WTC11 (cell line): ENCODE results near the gene CFAP299. TPM values are rescaled to one million over a fixed set of nuclear protein-coding genes. Genes with fewer than 3 reads are reported as not detected.
A peak's percentile ranks its signal among the peaks of the same experiment; 100 is the strongest.
"Not testable (repeated sequence)": the region's sequence is repeated elsewhere in the genome, so short reads cannot be mapped to it uniquely, and the experiment has no call there.

ENCODE experiments used
- ATAC-seq: fragments of 200-7000 bp; cut with Tn5 transposase; 2 replicates; pipeline ENCODE4 v1.10.0; 2021; ENCODE audit warnings: mild to moderate bottlenecking, moderate library complexity
- CTCF ChIA-PET: fragments of 300-600 bp; sonication (Branson Sonifier 250); formaldehyde crosslinking; loops from one replicate; lab custom pipeline; 2021; ENCODE audit warnings: antibody characterized with exemption; lab: Charles Lee
- POLR2A ChIA-PET: fragments of 350-600 bp; sonication (Branson Sonifier 250); formaldehyde crosslinking; loops from one replicate; lab custom pipeline; 2021; ENCODE audit warnings: antibody characterized with exemption; lab: Charles Lee
- DNase-seq: peaks from one replicate; pipeline ENCODE4 v3.0.0; 2021; ENCODE audit warnings: low spot score
- H3K27ac Mint-ChIP-seq: 2 replicates; pipeline ENCODE4 v1.8.0; 2021; ENCODE audit warnings: mixed read lengths
- H3K27me3 Mint-ChIP-seq: 2 replicates; pipeline ENCODE4 v1.8.0; 2021; ENCODE audit warnings: low read depth, mild to moderate bottlenecking, moderate library complexity, mixed read lengths
- H3K36me3 Mint-ChIP-seq: 2 replicates; pipeline ENCODE4 v1.8.0; 2021; ENCODE audit warnings: mixed read lengths
- H3K4me1 Mint-ChIP-seq: 2 replicates; pipeline ENCODE4 v1.8.0; 2022; ENCODE audit warnings: mixed read lengths
- H3K4me3 Mint-ChIP-seq: 2 replicates; pipeline ENCODE4 v1.8.0; 2021; ENCODE audit warnings: mild to moderate bottlenecking, moderate library complexity, mixed read lengths
- H3K9me3 Mint-ChIP-seq: 2 replicates; pipeline ENCODE4 v1.8.0; 2021; ENCODE audit warnings: mixed read lengths
- ESRRA ChIP-seq: sonication (generic); formaldehyde crosslinking; IDR thresholded peaks from 2 replicates; pipeline ENCODE4 v1.8.1; 2022; ENCODE audit warnings: mild to moderate bottlenecking, missing genetic modification reagents, borderline replicate concordance
- ETV6 ChIP-seq: sonication (generic); formaldehyde crosslinking; IDR thresholded peaks from 2 replicates; pipeline ENCODE4 v1.8.1; 2022; ENCODE audit warnings: mild to moderate bottlenecking, missing genetic modification reagents
- FOXP1 ChIP-seq: sonication (generic); formaldehyde crosslinking; IDR thresholded peaks from 2 replicates; pipeline ENCODE4 v1.8.0; 2022; ENCODE audit warnings: missing genetic modification reagents, mild to moderate bottlenecking, moderate library complexity, borderline replicate concordance
- JAZF1 ChIP-seq: fragments of 250-450 bp; sonication (Bioruptor Pico); IDR thresholded peaks from 2 replicates; pipeline ENCODE4 v1.9.0; 2021; ENCODE audit warnings: moderate library complexity, mild to moderate bottlenecking, inconsistent platforms
- PRDM15 ChIP-seq: sonication (generic); formaldehyde crosslinking; IDR thresholded peaks from 2 replicates; pipeline ENCODE4 v1.8.0; 2022; ENCODE audit warnings: missing genetic modification reagents
- PRRX2 ChIP-seq: fragments of 250-450 bp; sonication (Bioruptor Pico); IDR thresholded peaks from 2 replicates; pipeline ENCODE4 v1.8.0; 2021; ENCODE audit warnings: mild to moderate bottlenecking
- TEAD4 ChIP-seq: sonication (generic); formaldehyde crosslinking; IDR thresholded peaks from 2 replicates; pipeline ENCODE4 v1.8.0; 2022; ENCODE audit warnings: mild to moderate bottlenecking, missing genetic modification reagents
- ZBTB21 ChIP-seq: sonication (generic); formaldehyde crosslinking; IDR thresholded peaks from 2 replicates; pipeline ENCODE4 v1.8.1; 2023; ENCODE audit warnings: mild to moderate bottlenecking, missing genetic modification reagents, borderline replicate concordance
- ZNF121 ChIP-seq: sonication (generic); formaldehyde crosslinking; IDR thresholded peaks from 2 replicates; pipeline ENCODE4 v1.8.0; 2023; ENCODE audit warnings: missing genetic modification reagents
- ZNF281 ChIP-seq: sonication (generic); formaldehyde crosslinking; IDR thresholded peaks from 2 replicates; pipeline ENCODE4 v1.8.0; 2023; ENCODE audit warnings: mild to moderate bottlenecking, missing genetic modification reagents
- ZNF423 ChIP-seq: fragments of 250-450 bp; sonication (Bioruptor Pico); IDR thresholded peaks from 2 replicates; pipeline ENCODE4 v2.1.2; 2022; ENCODE audit warnings: mild to moderate bottlenecking, moderate library complexity
- total RNA-seq: library from RNA; stranded (reverse); gene quantifications from 3 replicates; pipeline ENCODE4 v1.2.3, GENCODE V29; 2021
- TF ChIP-seq, protein P1 (sequence below): fragments of 250-450 bp; sonication (Bioruptor Pico); IDR thresholded peaks from 2 replicates; pipeline ENCODE4 v1.9.0; 2021; ENCODE audit warnings: mild to moderate bottlenecking
- TF ChIP-seq, protein P2 (sequence below): fragments of 250-450 bp; sonication (Bioruptor Pico); IDR thresholded peaks from 2 replicates; pipeline ENCODE4 v1.9.0; 2021; ENCODE audit warnings: mild to moderate bottlenecking

CFAP299 gene
- total RNA-seq, 1 experiment from 2014 or later: not detected

DNA sequence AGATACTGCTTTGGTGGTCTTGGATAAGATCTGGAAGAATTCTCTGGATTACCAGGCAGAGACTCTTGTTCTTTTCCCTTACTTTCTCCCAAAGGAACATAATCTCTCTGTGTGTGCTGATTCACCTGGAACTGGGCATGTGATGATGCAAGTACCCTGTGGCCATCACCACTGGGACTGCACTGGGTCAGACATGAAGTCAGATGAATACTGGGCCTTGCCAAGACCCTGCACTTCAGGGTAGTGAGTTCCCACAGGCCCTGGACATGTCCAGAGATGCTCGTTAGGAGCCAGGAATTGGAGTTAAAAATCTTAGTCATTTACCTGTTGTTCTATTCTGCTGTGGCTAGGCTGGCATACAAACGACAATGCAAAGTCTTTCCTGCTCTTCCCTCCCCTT lies 404.8 kb downstream of the CFAP299 start:
- Mint-ChIP-seq H3K27me3 (no peaks in the 10 kb centered on the region), H3K4me3 (no peak overlapping the region), H3K4me1 (no peaks in the 10 kb centered on the region), H3K36me3 (peaks cover 5% of the 10 kb centered on the region), H3K27ac (no peak overlapping the region), H3K9me3 (peaks cover 28% of the 10 kb centered on the region)
- no peak for TF ChIP-seq PRRX2 (CRISPR knock-in tag)
- no peak for TF ChIP-seq ETV6 (CRISPR knock-in tag)
- no peak for TF ChIP-seq FOXP1 (CRISPR knock-in tag)
- DNase-seq (no peak), ATAC-seq (no peak)
- ChIA-PET POLR2A (no interaction called here), CTCF (no interaction called here)

- H3K9me3 Mint-ChIP-seq, H3K36me3 Mint-ChIP-seq, H3K27ac Mint-ChIP-seq, POLR2A ChIA-PET, CTCF ChIA-PET, DNase-seq, ATAC-seq, H3K4me3 Mint-ChIP-seq, H3K4me1 Mint-ChIP-seq: not testable (repeated sequence)
- peaks cover 36% of the 10 kb centered on the region for H3K27me3 Mint-ChIP-seq
Observed at GRCh38 chr4:80749558-80749957, 414.0 kb downstream of the CFAP299 start.

- no peak overlapping the region for H3K27ac Mint-ChIP-seq
- ATAC-seq: peak; percentile 69
- CTCF ChIA-PET: no interaction called here
- no peaks in the 10 kb centered on the region for H3K9me3 Mint-ChIP-seq
- peaks cover 44% of the 10 kb centered on the region for H3K27me3 Mint-ChIP-seq
- TF ChIP-seq ZNF281 (CRISPR knock-in tag) (no peak), TEAD4 (CRISPR knock-in tag) (no peak), ZBTB21 (CRISPR knock-in tag) (no peak), JAZF1 (CRISPR knock-in tag) (no peak), ESRRA (CRISPR knock-in tag) (no peak), ZNF423 (no peak), PRDM15 (CRISPR knock-in tag) (no peak), ZNF121 (CRISPR knock-in tag) (no peak)
- TF ChIP-seq, protein P1, sequence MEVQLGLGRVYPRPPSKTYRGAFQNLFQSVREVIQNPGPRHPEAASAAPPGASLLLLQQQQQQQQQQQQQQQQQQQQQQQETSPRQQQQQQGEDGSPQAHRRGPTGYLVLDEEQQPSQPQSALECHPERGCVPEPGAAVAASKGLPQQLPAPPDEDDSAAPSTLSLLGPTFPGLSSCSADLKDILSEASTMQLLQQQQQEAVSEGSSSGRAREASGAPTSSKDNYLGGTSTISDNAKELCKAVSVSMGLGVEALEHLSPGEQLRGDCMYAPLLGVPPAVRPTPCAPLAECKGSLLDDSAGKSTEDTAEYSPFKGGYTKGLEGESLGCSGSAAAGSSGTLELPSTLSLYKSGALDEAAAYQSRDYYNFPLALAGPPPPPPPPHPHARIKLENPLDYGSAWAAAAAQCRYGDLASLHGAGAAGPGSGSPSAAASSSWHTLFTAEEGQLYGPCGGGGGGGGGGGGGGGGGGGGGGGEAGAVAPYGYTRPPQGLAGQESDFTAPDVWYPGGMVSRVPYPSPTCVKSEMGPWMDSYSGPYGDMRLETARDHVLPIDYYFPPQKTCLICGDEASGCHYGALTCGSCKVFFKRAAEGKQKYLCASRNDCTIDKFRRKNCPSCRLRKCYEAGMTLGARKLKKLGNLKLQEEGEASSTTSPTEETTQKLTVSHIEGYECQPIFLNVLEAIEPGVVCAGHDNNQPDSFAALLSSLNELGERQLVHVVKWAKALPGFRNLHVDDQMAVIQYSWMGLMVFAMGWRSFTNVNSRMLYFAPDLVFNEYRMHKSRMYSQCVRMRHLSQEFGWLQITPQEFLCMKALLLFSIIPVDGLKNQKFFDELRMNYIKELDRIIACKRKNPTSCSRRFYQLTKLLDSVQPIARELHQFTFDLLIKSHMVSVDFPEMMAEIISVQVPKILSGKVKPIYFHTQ (CRISPR knock-in tag): no peak
- TF ChIP-seq, protein P2, sequence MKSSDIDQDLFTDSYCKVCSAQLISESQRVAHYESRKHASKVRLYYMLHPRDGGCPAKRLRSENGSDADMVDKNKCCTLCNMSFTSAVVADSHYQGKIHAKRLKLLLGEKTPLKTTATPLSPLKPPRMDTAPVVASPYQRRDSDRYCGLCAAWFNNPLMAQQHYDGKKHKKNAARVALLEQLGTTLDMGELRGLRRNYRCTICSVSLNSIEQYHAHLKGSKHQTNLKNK (CRISPR knock-in tag): no peak
- TF ChIP-seq, all 79 proteins: peak for 0
- peaks cover 9% of the 10 kb centered on the region; the same call in 1 of the 2 replicates for H3K4me1 Mint-ChIP-seq
- DNase-seq: peak; percentile 29
- no peak overlapping the region for H3K4me3 Mint-ChIP-seq
- no peaks in the 10 kb centered on the region for H3K36me3 Mint-ChIP-seq
- POLR2A ChIA-PET: no interaction called here
Observed at GRCh38 chr4:80751200-80751599, 415.7 kb downstream of the CFAP299 start.
